Breast epithelium (tissue), 3 donors: Measurements from ENCODE around the gene PISD.

Experiments
- POLR2AphosphoS5 ChIP-seq, 3 donors: sonication (generic); formaldehyde crosslinking; IDR thresholded peaks; one replicate each; pipeline ENCODE4 v1.6.1; 2017; ENCODE audit warnings: antibody characterized with exemption in 3 of 3
- TF ChIP-seq, protein P1 (sequence below), 3 donors: fragments of 450-650 bp; IDR thresholded peaks; one replicate each; pipeline ENCODE4 v1.5.1; 2016 to 2017; ENCODE audit warnings: antibody characterized with exemption in 3 of 3, mild to moderate bottlenecking in 3 of 3, moderate library complexity in 3 of 3

DNA sequence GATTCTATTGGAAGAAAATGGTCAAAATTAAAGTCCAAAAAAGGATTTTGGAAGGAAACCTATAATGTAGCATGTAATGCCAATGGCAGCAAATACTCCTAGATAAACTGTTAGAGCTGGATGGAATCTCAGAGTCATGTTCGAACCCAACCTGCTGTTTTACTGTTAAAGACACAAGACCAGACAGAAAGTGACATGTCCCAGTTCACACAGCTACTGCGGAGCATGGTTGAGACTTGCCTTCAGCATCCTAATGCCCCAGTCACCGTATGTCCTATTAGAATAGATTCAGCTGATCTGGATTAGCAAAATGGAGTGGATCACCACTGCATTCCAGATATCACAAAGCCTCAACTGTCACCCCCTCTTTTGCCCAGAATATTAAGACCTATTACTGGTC lies 14.9 kb downstream of the PISD start:
- TF ChIP-seq, protein P1, sequence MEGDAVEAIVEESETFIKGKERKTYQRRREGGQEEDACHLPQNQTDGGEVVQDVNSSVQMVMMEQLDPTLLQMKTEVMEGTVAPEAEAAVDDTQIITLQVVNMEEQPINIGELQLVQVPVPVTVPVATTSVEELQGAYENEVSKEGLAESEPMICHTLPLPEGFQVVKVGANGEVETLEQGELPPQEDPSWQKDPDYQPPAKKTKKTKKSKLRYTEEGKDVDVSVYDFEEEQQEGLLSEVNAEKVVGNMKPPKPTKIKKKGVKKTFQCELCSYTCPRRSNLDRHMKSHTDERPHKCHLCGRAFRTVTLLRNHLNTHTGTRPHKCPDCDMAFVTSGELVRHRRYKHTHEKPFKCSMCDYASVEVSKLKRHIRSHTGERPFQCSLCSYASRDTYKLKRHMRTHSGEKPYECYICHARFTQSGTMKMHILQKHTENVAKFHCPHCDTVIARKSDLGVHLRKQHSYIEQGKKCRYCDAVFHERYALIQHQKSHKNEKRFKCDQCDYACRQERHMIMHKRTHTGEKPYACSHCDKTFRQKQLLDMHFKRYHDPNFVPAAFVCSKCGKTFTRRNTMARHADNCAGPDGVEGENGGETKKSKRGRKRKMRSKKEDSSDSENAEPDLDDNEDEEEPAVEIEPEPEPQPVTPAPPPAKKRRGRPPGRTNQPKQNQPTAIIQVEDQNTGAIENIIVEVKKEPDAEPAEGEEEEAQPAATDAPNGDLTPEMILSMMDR (IDR thresholded peaks at IDR 0.05) = no peak
- TF ChIP-seq POLR2AphosphoS5 (IDR thresholded peaks at IDR 0.05) = no peak
